ENCODE results near the gene TSPO.
"Not testable (repeated sequence)": the region's sequence is repeated elsewhere in the genome, so short reads cannot be mapped to it uniquely, and the experiment has no call there.

TSPO gene

DNA sequence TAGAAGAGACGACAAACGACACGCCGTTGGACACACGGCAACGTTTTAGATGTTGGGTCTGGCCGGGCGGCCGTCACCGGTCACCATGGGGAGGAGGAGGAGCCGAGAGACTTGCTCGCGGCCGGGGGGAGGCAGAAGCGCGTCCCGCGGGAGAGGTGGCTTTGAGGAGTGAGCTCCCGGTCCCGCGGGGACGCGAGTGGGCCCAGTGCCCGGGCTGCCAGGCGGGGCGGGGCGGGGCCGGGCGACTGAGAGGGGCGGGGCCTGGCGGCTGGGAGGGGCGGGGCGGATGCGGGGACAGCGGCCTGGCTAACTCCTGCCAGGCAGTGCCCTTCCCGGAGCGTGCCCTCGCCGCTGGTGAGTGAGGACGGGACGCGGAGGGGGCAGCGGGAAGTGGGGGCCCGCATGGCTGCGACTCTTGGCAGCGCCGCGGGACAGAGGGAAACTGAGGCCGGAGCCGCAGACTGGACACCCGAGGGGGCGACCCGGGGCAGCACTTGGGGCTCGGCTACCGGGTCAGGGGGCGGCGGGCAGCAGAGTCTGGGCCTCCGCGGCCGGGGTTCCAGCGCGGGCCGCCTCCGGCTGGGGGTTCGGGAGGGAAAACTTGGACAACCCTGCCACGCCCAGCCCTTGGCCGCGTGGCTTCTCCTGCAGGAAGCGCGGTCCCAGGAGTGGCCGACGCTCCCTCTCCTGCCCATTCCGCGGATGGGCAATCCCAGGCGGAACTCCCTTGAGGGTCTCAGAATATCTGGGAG, at the start of gene TSPO:
Gene TSPO (plus strand): TSS at position 309 of the 752 bp plus-strand sequence. CDS start 7,680 bp downstream, outside the sequence.
- Histone ChIP-seq H3K4me2 (ENCODE audit: low read length) (peak within 1 kb of the TSS; percentile 61), H3K27ac (ENCODE audit: low read depth, low read length, poor library complexity, severe bottlenecking) (no peak within 1 kb of the TSS), H3K4me3 (ENCODE audit: low read depth, low read length, poor library complexity, severe bottlenecking) (peak within 1 kb of the TSS; percentile 44), H2AFZ (ENCODE audit: low read length) (no peak within 1 kb of the TSS), H3K9me3 (ENCODE audit: low read length) (no peaks in the 10 kb centered on the region), H3K36me3 (ENCODE audit: insufficient read depth, low read length) (no peaks in the 10 kb centered on the region), H4K20me1 (ENCODE audit: insufficient read depth, low read length) (no peaks in the 10 kb centered on the region), H3K9ac (ENCODE audit: low read length) (no peak within 1 kb of the TSS), H3K27me3 (ENCODE audit: insufficient read depth, low read length) (peaks cover 12% of the 10 kb centered on the region; the same call in 1 of the 2 replicates), H3K9me2 (ENCODE audit: low read depth, low read length) (no peaks in the 10 kb centered on the region), H3K79me2 (ENCODE audit: insufficient read depth, low read length) (no peaks in the 10 kb centered on the region), H3K4me1 (ENCODE audit: insufficient read depth, low read length, severe bottlenecking) (peaks cover 39% of the 10 kb centered on the region), H3F3A (ENCODE audit: insufficient read depth, low read length) (no peaks in the 10 kb centered on the region)
- no peak for TF ChIP-seq CTCF (IDR thresholded peaks at IDR 0.05; ENCODE audit: low read length)
- no peak for TF ChIP-seq EZH2 (IDR thresholded peaks at IDR 0.05; ENCODE audit: borderline replicate concordance, low read length)

- H3K36me3 ChIP-seq (ENCODE audit: insufficient read depth, low read length); H3K9ac ChIP-seq (ENCODE audit: low read length); H3K4me2 ChIP-seq (ENCODE audit: low read length); H3K4me3 ChIP-seq (ENCODE audit: low read depth, low read length, poor library complexity, severe bottlenecking); H3K79me2 ChIP-seq (ENCODE audit: insufficient read depth, low read length); H3F3A ChIP-seq (ENCODE audit: insufficient read depth, low read length); H3K9me2 ChIP-seq (ENCODE audit: low read depth, low read length); H2AFZ ChIP-seq (ENCODE audit: low read length); H3K9me3 ChIP-seq (ENCODE audit: low read length); H4K20me1 ChIP-seq (ENCODE audit: insufficient read depth, low read length); H3K27ac ChIP-seq (ENCODE audit: low read depth, low read length, poor library complexity, severe bottlenecking); H3K27me3 ChIP-seq (ENCODE audit: insufficient read depth, low read length): not testable (repeated sequence)
- peaks cover 12% of the 10 kb centered on the region for H3K4me1 ChIP-seq (ENCODE audit: insufficient read depth, low read length, severe bottlenecking)
Observed at GRCh38 chr22:43104056-43104625, 47.2 kb upstream of the TSPO start.

DNA sequence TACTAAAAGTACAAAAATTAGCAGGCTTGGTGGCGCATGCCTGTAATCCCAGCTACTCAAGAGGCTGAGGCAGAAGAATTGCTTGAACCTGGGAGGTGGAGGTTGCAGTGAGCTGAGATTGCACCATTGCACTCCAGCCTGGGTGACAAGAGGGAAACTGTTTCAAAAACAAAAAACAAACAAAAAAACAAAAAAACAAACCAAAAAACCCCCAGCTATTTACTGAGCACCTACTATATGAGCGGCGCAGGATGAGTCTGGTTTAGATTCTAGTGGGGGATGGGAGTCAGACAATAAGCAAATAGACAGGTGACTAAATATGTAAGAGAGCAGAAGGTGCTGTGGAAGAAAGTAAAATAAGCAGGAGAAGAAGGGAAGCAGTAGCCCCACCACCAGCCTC, 46.4 kb upstream of the TSPO start:
- not testable (repeated sequence) for H3K27ac ChIP-seq (ENCODE audit: low read depth, low read length, poor library complexity, severe bottlenecking); H3K4me2 ChIP-seq (ENCODE audit: low read length); H3K79me2 ChIP-seq (ENCODE audit: insufficient read depth, low read length); H3K36me3 ChIP-seq (ENCODE audit: insufficient read depth, low read length); H3K27me3 ChIP-seq (ENCODE audit: insufficient read depth, low read length); H2AFZ ChIP-seq (ENCODE audit: low read length); H3K9ac ChIP-seq (ENCODE audit: low read length); H3K9me3 ChIP-seq (ENCODE audit: low read length); H3K9me2 ChIP-seq (ENCODE audit: low read depth, low read length); H3K4me3 ChIP-seq (ENCODE audit: low read depth, low read length, poor library complexity, severe bottlenecking); H4K20me1 ChIP-seq (ENCODE audit: insufficient read depth, low read length); H3F3A ChIP-seq (ENCODE audit: insufficient read depth, low read length)
- H3K4me1 ChIP-seq (ENCODE audit: insufficient read depth, low read length, severe bottlenecking) = peaks cover 13% of the 10 kb centered on the region

GRCh38 chr22:43106302-43106701, 45.1 kb upstream of the TSPO start:
- H3K4me2 ChIP-seq (ENCODE audit: low read length) = no peak overlapping the region
- H3K9me3 ChIP-seq (ENCODE audit: low read length) = no peaks in the 10 kb centered on the region
- H3K36me3 ChIP-seq (ENCODE audit: insufficient read depth, low read length) = no peaks in the 10 kb centered on the region; the same call in 1 of the 2 replicates
- H3K9ac ChIP-seq (ENCODE audit: low read length) = no peak overlapping the region
- H3K4me3 ChIP-seq (ENCODE audit: low read depth, low read length, poor library complexity, severe bottlenecking) = no peak overlapping the region
- H3K9me2 ChIP-seq (ENCODE audit: low read depth, low read length) = no peaks in the 10 kb centered on the region
- peaks cover under 1% of the 10 kb centered on the region; the same call in 1 of the 2 replicates for H3K79me2 ChIP-seq (ENCODE audit: insufficient read depth, low read length)
- no peak overlapping the region for H2AFZ ChIP-seq (ENCODE audit: low read length)
- H3F3A ChIP-seq (ENCODE audit: insufficient read depth, low read length) = no peaks in the 10 kb centered on the region
- peaks cover 18% of the 10 kb centered on the region for H3K4me1 ChIP-seq (ENCODE audit: insufficient read depth, low read length, severe bottlenecking)
- no peak overlapping the region for H3K27ac ChIP-seq (ENCODE audit: low read depth, low read length, poor library complexity, severe bottlenecking)
- no peaks in the 10 kb centered on the region for H3K27me3 ChIP-seq (ENCODE audit: insufficient read depth, low read length)
- no peak for TF ChIP-seq CTCF (IDR thresholded peaks at IDR 0.05; ENCODE audit: low read length)
- TF ChIP-seq EZH2 (IDR thresholded peaks at IDR 0.05; ENCODE audit: borderline replicate concordance, low read length) = no peak
- H4K20me1 ChIP-seq (ENCODE audit: insufficient read depth, low read length) = no peaks in the 10 kb centered on the region

Measured in OCI-LY1 (cell line).